Activated T-helper 1 cell treated with anti-CD3 and anti-CD28 coated beads, Interleukin-12 subunit alpha, Interleukin-12 subunit beta, Interleukin-2, Interleukin-4 antibody, amounts not matched to agents 30 ng/mL and 10 ng/mL and 1 ng/mL, durations not matched to agents 14 hours and 24 hours and 36 hours (primary cell): ENCODE measurements around the gene C1QTNF8. TPM values are rescaled to one million over a fixed set of nuclear protein-coding genes. Genes with fewer than 3 reads are reported as not detected.
"Not testable (repeated sequence)": the region's sequence is repeated elsewhere in the genome, so short reads cannot be mapped to it uniquely, and the experiment has no call there.

ENCODE experiments used
- DNase-seq: peaks from one replicate; pipeline ENCODE4 v3.0.0; 2021; ENCODE audit warnings: low spot score
- H3K27ac Mint-ChIP-seq: one replicate; pipeline ENCODE4 v1.8.0; 2021; ENCODE audit warnings: mild to moderate bottlenecking, mixed read lengths
- H3K27me3 Mint-ChIP-seq: one replicate; pipeline ENCODE4 v1.8.0; 2022; ENCODE audit warnings: mild to moderate bottlenecking, moderate library complexity, mixed read lengths; ENCODE audit not compliant: insufficient read depth
- H3K36me3 Mint-ChIP-seq: one replicate; pipeline ENCODE4 v1.8.0; 2021; ENCODE audit warnings: low read depth, mixed read lengths
- H3K4me1 Mint-ChIP-seq: one replicate; pipeline ENCODE4 v1.8.0; 2021; ENCODE audit warnings: low read depth, mixed read lengths
- H3K4me3 Mint-ChIP-seq: one replicate; pipeline ENCODE4 v1.8.0; 2021; ENCODE audit warnings: mild to moderate bottlenecking, moderate library complexity, mixed read lengths
- H3K9me3 Mint-ChIP-seq: one replicate; pipeline ENCODE4 v1.8.0; 2021; ENCODE audit warnings: mixed read lengths
- intact Hi-C: fragments of 100-400 bp; cut with micrococcal nuclease; formaldehyde crosslinking; loops from one replicate; pipeline ENCODE4 v1.15.1; 2024
- total RNA-seq: library from RNA; stranded (reverse); gene quantifications from 2 replicates; pipeline ENCODE4 v1.2.3, GENCODE V29; 2022

Gene C1QTNF8
- total RNA-seq, 1 donor from 2014 or later, result not detected

GRCh38 chr16:1091992-1092552 lies 4.0 kb downstream of the C1QTNF8 start:
- Mint-ChIP-seq H3K4me1 (no peaks in the 10 kb centered on the region), H3K9me3 (no peaks in the 10 kb centered on the region), H3K4me3 (no peak overlapping the region), H3K36me3 (no peaks in the 10 kb centered on the region), H3K27me3 (no peaks in the 10 kb centered on the region), H3K27ac (no peak overlapping the region)
- no peak for DNase-seq
- intact Hi-C loops, result no loop called here

- no peak for DNase-seq
- Mint-ChIP-seq H3K4me1 (no peaks in the 10 kb centered on the region), H3K27ac (no peak overlapping the region), H3K4me3 (no peak overlapping the region), H3K9me3 (peaks cover under 1% of the 10 kb centered on the region), H3K36me3 (no peaks in the 10 kb centered on the region), H3K27me3 (no peaks in the 10 kb centered on the region)
- intact Hi-C loops, result no loop called here
These were observed 5.1 kb downstream of the C1QTNF8 start for GRCh38 chr16:1090620-1091587.

- Mint-ChIP-seq H3K27ac (no peak overlapping the region), H3K9me3 (peaks cover 9% of the 10 kb centered on the region), H3K4me3 (no peak overlapping the region), H3K36me3 (peaks cover 2% of the 10 kb centered on the region), H3K4me1 (no peaks in the 10 kb centered on the region), H3K27me3 (no peaks in the 10 kb centered on the region)
- intact Hi-C loops, result no loop called here
- no peak for DNase-seq
These were observed 6.0 kb downstream of the C1QTNF8 start for GRCh38 chr16:1089822-1090619.

- intact Hi-C loops, result no loop called here
- Mint-ChIP-seq H3K4me3 (no peak overlapping the region), H3K27ac (no peak overlapping the region), H3K9me3 (peaks cover 14% of the 10 kb centered on the region), H3K4me1 (no peaks in the 10 kb centered on the region), H3K27me3 (no peaks in the 10 kb centered on the region), H3K36me3 (peaks cover 2% of the 10 kb centered on the region)
- no peak for DNase-seq
These were observed 6.6 kb downstream of the C1QTNF8 start for GRCh38 chr16:1089439-1089821.

- Mint-ChIP-seq H3K27ac (no peak overlapping the region), H3K4me1 (no peaks in the 10 kb centered on the region), H3K4me3 (no peak overlapping the region), H3K9me3 (peaks cover 19% of the 10 kb centered on the region), H3K36me3 (peaks cover 2% of the 10 kb centered on the region), H3K27me3 (no peaks in the 10 kb centered on the region)
- intact Hi-C loops, result no loop called here
- DNase-seq, result no peak
These were observed 7.5 kb downstream of the C1QTNF8 start for GRCh38 chr16:1088295-1089170.

- H3K4me3 Mint-ChIP-seq, H3K4me1 Mint-ChIP-seq, intact Hi-C loops, DNase-seq, H3K27ac Mint-ChIP-seq, H3K27me3 Mint-ChIP-seq, H3K36me3 Mint-ChIP-seq: not testable (repeated sequence)
- peaks cover 19% of the 10 kb centered on the region for H3K9me3 Mint-ChIP-seq
These were observed 9.6 kb downstream of the C1QTNF8 start for GRCh38 chr16:1086443-1086842.

GRCh38 chr16:1084971-1085370 lies 11.1 kb downstream of the C1QTNF8 start:
- Mint-ChIP-seq H3K9me3 (peaks cover 19% of the 10 kb centered on the region), H3K27me3 (no peaks in the 10 kb centered on the region), H3K27ac (no peak overlapping the region), H3K4me1 (no peaks in the 10 kb centered on the region), H3K36me3 (peaks cover 2% of the 10 kb centered on the region), H3K4me3 (no peak overlapping the region)
- intact Hi-C loops, result no loop called here
- no peak for DNase-seq

GRCh38 chr16:1082952-1083675 lies 12.9 kb downstream of the C1QTNF8 start:
- no peaks in the 10 kb centered on the region for H3K27me3 Mint-ChIP-seq
- peaks cover 2% of the 10 kb centered on the region for H3K36me3 Mint-ChIP-seq
- H3K9me3 Mint-ChIP-seq, result peaks cover 19% of the 10 kb centered on the region
- H3K27ac Mint-ChIP-seq, result no peak overlapping the region
- H3K4me3 Mint-ChIP-seq, result no peak overlapping the region
- intact Hi-C loops, result no loop called here
- DNase-seq, result no peak
- no peaks in the 10 kb centered on the region for H3K4me1 Mint-ChIP-seq

GRCh38 chr16:1082266-1082951 lies 13.6 kb downstream of the C1QTNF8 start:
- intact Hi-C loops, result no loop called here
- no peaks in the 10 kb centered on the region for H3K27me3 Mint-ChIP-seq
- peak overlapping the region; percentile 18 for H3K27ac Mint-ChIP-seq
- no peak for DNase-seq
- H3K4me3 Mint-ChIP-seq, result no peak overlapping the region
- H3K36me3 Mint-ChIP-seq, result peaks cover 2% of the 10 kb centered on the region
- no peaks in the 10 kb centered on the region for H3K4me1 Mint-ChIP-seq
- H3K9me3 Mint-ChIP-seq, result peaks cover 19% of the 10 kb centered on the region

GRCh38 chr16:1081734-1082265 lies 14.2 kb downstream of the C1QTNF8 start:
- H3K4me1 Mint-ChIP-seq, result no peaks in the 10 kb centered on the region
- intact Hi-C loops, result no loop called here
- H3K27ac Mint-ChIP-seq, result peak overlapping the region; percentile 18

More at GRCh38 chr16:1081734-1082265, 14.2 kb downstream of the C1QTNF8 start:
- Mint-ChIP-seq H3K36me3 (peaks cover 2% of the 10 kb centered on the region), H3K9me3 (peaks cover 19% of the 10 kb centered on the region), H3K27me3 (no peaks in the 10 kb centered on the region), H3K4me3 (no peak overlapping the region)
- DNase-seq, result no peak
